CD4-positive, alpha-beta T cell treated with Interleukin-15 for 4 hours (primary cell): ENCODE results near the gene ZNF322.
A peak's percentile ranks its signal among the peaks of the same experiment; 100 is the strongest.

Experiments
- DNase-seq: peaks from one replicate; pipeline ENCODE4 v3.0.0-alpha.2; 2020; ENCODE audit warnings: low spot score

The ZNF322 gene

DNA sequence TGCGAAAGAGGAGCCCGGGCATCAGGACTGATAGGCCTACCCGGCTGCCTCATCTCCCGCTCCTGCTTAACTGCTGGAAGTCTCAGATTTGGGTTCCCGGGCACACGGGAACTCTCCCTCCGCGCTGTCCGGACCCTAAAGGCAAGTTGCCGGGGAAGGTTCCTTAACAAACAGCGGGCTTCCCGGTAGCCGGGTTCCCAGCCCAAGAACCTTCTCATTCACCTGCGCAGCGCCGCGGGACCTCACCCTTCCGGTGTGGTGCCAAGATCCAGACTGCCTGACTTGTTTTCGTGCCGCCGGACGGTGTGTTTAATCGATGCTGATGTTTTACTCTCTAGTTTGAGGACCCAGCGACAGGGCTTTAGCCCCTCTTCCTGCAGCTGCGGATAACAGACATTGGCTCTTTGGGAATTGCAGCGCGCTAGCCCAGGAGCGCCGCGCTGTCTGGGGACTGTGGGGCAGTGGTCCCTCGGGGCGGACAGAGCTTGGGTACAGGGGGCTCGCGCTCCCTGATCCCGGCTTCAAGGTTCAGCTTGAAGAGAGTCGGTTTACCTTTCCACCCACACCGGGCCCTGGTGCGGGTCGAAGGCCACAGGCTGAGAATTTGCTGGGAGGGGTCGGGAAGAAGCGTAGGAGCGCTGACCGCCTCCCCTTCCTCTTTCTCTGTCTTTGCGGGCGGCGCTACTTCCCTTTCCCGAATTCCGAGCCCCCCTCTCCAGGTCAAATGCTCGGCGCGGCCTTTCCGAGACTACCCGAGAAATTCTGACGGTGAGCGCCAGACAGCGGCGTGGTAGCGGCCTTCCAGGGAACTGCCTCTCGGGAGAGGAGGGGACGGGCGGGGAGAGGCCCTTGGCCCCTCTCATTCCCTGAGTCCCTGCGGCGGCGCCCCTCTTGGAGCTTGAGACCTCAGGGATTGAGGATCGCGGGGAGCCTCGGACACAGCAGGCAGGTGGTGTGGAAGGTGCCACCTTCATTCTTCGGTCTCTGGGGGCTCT lies 45.6 kb downstream of the ZNF322 start:
- peak; percentile 18 for DNase-seq

DNA sequence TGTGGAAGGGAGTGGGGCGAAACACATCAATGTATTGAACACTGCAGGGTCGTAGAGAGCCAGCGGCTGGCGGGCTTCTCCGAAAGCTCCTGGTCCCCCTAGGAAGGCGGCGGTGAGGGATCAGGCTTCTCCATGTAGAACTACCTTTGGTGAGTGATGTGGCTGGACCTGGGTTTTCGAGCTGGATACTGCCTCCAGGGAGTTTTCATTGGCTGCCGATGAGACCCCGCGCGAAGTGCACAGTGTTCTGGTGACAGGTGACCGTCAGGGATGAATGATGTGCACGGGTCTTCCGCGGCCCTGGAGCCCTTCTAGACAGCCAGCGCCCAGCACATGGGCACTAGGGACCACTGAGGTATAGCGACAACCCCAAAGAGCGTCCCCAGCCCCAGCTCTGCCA lies 46.3 kb downstream of the ZNF322 start:
- DNase-seq = no peak

DNA sequence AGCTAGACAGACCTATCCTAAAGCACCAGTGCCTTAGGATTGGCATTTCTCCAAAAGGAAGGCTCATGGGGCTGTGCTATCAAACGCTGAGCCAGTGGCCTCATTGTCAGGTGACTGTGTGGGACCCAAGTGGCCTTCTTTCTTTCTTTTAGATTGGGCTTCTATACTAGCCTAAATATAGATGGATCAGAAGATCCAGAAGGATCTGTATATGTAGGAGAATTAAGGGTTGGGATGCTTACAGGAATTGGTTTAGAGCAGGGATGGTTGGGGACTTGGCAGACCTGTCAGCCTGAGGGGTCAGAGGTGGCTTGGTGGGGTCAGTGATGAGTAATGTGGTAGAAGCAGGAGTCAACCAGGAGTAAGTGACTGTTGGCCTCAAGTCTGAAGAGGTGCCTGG lies 47.9 kb downstream of the ZNF322 start:
- no peak for DNase-seq

DNA sequence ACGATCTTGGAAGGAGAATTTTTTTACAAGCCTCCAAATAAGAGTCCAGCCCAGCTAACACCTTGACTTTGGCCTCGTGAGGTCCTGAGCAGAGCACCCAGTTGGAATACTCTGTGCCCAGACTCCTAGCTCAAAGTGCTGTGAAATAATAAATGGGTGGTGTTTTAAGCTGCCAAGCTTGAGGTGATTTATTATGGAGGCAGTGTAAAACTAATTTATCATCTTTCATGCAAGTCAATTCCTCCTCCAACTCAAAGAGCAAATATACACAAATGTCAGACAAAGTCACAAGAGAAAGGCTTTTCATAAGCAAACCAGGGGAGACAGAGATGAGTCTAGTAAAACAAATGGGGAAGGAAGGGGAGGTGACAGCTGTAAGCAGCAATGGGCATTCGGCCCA lies 50.1 kb downstream of the ZNF322 start:
- DNase-seq = no peak

DNA sequence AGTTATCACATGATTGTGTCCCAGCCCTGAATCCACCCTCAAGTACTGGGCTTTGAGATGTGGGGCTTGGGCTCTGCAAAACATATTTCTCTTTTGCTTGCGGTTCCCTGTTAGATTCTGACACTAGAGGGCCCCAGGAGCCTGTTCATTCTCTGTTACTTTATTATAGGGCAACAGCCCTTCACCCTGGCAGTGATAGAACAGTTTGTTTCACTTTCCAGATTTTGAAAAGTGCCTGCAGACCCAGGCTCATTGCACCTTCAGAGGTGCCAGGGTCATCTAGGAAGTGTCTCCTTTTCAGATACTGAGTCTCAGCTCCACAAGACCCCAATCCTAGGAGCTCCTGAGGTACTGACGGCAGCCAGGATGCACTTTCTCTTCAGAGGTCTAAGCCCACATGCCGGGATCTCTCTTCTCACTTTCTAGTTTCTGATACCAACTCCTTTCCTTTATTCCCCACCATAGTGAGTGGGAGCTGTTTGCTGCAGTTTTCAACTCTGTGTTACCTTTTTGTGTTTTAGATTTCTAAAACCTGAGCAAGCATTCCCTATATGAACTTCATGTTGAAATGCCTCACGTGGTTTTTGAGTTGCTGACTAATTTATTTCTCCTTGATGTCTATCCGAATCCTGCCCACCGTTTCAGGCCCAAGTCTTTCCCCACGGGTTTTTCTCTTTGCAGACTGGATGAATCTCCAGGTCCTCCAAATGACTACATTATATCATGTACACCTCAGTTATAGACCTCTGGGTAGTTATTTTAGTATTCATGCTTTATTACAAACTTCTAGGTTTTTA lies 51.9 kb downstream of the ZNF322 start:
- DNase-seq = peak; percentile 72

DNA sequence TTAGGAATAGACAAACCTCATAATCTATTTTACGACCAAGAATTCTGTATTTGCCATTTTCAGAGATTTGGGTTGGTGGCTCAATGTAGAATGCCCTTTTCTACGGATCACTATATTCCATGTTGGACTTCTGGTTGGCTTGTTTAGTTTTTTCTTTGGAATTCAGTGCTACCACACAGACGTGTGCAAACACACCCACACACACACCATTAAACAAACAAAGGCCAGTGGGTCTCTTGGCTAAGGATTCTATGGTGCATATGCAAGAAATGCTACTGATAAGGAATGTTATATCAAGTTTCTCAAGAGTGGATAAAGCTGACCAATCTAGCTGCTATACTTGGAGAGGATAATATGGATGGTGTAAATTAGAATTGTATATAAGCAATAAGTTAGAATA lies 54.7 kb downstream of the ZNF322 start:
- DNase-seq = no peak

DNA sequence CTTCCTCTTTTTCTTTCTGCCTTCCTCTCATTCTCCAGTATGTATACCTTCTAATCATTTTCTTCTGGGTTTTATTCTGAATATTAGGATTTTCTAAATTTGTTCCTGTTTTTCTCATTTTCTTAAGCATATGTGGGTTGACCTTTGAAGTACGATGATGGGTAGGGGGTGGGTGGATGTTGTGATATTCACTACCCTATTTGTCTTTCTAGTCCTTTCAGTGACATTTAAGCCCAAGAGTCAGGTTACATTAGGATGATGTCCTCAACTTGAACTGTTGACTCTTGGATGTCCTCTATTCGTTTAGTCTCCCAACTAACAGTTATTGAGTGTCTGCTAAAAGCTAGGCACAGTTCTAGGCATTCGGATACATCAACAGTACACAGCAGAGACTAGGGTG lies 55.5 kb downstream of the ZNF322 start:
- no peak for DNase-seq

DNA sequence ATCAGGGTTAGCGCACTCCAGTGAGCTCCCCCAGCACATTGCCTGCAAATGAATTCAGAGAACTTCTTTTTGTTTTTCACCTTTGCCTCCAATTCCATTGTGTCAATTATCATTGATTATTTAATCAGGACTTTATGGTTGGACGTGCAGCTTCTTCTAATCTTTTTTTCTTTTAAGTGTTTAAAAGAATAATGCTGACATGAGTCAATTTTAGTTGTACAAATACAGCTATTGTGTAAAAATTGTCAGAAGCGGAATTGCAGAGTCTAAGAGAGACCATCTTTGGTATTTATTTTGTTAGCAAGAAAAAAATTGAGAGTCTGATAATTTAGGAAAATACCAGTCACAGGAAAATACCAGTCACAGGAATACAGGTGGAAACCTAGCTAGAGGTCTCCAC lies 57.3 kb downstream of the ZNF322 start:
- no peak for DNase-seq

DNA sequence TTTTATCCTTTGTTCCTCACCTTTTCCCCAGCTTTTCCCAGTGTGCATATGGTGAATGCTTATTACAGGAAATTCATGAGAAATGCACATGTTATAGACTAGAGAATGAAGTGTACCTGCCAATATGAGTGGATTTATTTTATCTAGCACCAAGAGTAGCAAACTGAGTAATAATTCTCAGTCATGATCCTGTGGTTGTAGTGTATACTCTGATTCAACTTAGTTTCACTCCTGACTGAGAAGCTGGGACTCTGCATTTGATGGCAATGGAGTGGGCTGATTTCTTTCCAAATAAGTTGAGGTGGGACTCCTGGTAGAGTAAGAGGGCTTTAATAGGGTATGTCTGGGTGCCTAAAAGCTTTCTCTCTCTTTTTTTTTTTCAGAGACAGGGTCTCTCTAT lies 58.8 kb downstream of the ZNF322 start:
- DNase-seq = no peak

DNA sequence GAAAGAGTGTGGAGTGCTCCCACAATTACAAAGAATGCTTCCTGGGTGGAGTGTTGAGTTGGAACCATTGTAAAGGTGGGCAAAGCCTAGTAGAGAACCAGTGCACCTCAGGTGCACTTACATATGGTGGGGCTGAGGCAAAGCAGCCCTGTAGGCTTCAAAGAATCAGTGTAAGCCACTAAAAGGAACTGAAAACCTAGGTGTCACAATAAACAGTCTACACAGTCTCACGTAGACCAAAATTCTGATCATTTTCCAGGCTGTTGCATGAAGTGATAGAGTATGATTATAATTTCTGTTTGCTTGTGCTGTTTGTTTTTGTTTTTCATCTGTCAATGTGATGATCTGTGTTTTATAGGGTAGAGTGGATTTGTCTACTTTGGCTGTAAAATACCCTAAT lies 60.0 kb downstream of the ZNF322 start:
- DNase-seq = no peak

DNA sequence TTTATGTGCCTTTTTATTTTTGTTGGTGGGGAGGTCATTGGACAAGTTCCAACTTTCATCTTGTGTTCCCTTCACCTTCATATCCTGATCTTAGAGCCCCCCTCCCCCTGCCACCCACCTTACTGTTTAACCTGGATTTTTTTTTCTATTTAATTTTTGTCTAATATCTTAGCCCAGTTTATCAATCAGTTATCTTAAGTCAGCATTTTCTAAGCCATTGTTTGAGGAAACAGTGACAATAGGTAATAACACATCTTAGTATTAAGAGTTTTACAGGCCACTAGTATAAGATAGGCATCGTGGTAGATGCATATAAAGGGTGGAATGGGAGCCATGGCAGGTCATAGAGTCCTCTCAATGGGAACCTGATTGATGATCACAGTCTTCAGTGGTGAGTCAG lies 60.4 kb downstream of the ZNF322 start:
- no peak for DNase-seq

DNA sequence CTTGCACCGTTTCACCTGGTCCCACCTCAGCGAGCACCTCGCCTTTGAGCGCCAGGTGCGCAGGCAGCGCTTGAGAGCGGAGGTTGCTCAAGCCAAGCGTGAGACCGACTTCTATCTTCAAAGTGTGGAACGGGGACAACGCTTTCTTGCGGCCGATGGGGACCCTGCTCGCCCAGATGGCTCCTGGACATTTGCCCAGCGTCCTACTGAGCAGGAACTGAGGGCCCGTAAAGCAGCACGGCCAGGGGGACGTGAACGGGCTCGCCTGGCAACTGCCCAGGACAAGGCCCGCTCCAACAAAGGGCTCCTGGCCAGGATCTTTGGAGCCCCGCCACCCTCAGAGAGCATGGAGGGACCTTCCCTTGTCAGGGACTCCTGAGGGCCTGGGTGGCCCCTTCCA lies 61.3 kb downstream of the ZNF322 start:
- no peak for DNase-seq

DNA sequence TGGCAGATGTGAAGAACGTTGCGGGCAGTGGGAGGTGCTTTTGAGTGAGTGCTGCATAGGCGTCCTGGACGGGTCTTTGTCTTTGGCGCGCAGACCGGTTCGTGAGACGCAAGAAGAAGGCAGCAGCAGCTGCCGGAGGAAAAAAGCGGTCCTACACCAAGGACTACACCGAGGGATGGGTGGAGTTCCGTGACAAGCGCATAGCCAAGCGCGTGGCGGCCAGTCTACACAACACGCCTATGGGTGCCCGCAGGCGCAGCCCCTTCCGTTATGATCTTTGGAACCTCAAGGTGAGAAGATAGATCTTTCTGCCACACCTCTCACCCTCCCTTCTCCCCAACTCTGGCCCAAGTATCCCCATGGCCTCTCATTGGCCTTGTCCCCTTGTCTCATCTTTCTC lies 61.7 kb downstream of the ZNF322 start:
- no peak for DNase-seq

DNA sequence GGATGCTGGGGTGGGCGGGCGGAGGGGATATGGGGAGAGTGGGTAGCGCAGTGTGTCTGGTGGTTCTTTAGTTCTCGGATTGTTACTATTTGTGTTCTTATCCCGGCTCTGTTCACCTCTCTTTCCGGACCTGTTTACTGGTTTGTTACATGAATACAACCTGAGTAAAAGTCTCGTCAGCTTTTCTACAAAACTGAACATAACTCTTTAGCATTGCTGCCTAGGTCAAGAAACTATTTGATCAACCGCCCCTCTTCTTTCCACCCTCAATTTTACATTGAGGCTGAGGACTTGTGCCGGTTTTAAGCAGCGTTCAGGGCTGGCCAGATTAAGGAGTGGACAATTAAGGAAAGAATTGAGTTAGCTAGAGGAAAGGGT lies 62.2 kb downstream of the ZNF322 start:
- no peak for DNase-seq

DNA sequence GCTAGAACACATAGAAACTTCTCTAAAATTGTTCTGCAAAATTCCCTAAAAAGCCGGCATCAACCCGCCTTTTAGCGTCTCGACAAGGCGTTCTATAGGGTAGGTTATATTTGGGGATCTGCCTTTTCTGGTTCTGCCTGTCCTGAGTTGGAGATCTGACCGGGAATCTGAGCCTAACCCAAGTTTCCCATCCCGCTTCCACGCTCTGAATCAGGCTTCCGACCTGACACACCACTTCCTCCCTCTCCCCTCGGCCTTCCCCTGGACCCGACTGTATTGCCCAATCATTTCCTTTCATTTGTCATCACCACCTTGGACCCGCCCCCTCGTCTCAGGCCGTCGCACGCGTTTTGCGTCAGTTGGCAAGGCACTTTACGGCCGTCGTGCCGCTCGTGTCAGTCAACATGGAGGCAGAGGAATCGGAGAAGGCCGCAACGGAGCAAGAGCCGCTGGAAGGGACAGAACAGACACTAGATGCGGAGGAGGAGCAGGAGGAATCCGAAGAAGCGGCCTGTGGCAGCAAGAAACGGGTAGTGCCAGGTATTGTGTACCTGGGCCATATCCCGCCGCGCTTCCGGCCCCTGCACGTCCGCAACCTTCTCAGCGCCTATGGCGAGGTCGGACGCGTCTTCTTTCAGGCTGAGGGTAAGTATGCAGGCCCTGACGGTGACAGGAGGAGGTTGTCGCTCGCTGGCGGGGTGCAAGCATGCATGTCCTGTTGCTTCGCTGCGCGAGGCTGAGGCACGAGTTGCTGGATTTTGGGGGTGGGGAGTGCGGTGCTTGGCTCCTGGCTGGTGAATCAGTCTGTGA lies 62.8 kb downstream of the ZNF322 start, which contains the start of gene ABT1:
Gene ABT1, plus strand, starts transcription at position 375 of the 810 bp plus-strand sequence. Its CDS starts 30 bp downstream, at position 405.
- DNase-seq = peak; percentile 97

DNA sequence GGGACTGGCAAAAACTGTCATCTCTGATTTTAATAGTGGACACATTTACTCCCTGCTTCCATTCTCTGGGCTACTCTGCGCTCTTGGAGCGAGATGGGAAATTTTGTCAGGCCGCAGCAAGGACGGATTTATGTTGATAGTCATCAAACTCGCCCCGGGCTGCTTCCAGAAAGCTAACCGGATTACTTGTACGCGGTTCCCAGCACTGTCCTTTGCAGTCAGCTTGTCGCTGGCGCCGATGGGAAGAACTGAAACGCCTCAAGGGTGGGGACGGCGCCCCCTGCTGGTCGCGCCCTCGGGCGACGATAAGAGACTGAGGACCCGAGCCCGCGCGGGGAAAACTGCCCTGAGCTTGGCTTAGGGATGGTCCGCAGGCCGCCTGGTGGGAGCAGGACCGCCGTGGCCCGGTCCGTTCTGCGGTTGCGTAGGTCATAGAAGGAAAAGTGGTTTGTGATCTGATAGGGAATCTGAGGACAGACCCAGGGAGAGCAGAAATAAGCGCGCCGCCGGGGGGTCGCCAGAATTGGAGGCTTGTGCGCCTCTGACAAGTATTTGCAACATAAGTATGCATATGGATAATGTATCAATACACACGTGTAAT lies 63.8 kb downstream of the ZNF322 start:
- peak; percentile 82 for DNase-seq

DNA sequence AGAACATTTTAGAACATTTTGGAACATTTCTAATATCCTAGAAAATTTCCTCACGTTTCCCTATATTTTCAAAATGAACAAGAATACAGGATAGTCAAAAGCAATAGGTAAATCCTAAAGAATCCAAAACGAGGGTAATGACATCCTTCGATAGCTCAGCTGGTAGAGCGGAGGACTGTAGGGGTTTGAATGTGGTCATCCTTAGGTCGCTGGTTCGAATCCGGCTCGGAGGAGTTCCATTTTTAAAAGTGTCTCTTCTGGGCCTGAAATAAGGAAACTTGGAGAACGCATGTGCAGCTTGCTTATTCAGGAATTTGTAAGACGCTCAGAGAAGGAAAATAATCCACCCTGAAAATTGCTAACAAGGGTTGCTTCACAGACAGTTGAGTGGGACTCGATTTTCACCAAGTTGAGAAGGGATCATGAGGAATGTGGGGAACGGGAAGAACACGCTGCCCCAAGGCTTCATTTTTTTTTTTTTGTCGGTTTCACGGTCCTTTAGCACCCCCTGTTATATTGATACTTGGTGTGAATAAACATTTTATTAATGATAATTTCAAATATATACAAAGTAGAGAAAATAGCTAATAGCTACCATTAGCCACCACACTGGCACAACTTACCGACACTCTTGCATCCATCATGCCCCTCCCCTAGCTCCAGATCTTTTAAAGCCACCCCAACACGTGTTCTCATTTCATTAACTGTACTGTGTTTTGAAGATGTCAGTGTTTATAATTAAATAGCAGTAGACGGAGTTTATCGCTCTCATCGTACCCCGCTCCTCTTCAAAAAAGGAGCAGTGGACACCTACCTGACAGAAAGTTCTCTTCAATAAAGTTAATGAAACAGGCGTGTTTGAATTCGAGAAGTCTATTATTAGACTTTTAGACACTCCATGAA lies 64.6 kb downstream of the ZNF322 start:
- DNase-seq = no peak

DNA sequence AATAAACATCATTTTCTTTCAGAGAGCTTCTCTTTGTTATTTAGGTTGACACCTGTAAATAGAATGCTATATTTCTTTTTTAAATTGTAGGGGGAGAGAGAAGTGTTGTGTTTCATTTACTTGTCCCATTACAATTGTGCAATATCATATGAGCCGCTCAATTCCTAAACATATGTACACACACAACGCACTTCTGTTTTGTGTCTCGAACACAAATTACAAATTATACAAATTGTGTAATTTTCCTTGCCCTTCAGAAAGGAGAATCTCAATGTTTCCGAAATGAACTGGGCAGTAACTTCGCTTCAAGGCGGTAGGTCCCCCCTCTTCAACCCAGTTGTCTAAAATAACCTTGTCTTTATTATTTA lies 65.4 kb downstream of the ZNF322 start:
- DNase-seq = no peak

DNA sequence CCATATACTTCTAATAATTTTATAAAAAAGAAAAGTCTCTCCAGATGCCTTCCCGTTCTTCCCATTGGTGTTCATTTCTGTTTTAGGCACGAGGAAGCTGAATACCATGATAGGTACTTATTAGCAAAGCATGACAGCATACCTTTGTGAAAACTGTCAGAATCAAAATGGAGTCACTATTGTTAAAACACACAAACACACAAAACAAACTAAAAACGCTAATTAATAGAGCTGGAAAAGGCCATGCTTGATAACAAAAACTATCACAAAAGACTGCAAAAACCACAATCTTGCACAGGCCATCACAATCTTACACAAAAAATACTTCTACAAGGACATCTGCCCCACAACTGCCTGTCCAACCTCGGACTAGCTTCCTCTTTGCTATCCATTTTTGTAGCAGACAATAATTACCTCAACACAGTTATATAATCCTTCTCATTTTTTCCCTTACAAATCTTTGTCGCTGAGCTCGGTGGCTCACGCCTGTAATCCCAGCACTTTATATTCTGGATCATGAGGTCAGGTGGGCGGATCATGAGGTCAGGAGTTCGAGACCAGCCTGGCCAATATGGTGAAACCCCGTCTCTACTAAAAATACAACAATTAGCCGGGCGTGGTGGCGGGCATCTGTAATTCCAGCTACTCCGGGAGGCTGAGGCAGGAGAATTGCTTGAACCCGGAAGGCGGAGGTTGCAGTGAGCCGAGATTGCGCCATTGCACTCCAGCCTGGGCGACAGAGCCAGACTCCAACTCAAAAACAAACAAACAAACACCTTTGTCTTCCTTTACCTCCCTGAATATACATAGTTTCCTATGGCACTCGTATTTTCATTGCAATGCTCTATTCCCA lies 66.0 kb downstream of the ZNF322 start:
- DNase-seq = no peak

DNA sequence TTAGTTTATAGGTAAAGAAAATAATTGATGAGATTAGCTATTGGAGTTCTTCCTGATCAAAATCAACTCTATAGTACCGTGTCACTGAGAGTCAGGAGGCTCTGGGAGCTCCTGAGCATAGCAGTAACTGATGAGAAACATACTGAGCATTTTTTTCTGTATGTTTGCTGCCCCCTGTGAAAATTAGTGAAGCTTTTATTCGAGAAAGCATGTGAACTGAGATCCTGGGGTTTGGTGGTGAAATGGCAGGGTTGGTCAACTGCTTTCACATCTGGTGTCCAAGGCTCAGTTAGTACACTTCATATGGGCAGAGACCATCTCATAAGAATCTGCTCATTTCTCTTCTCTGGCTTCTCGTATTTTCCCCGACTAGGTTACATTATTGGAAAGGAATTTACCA lies 66.9 kb downstream of the ZNF322 start:
- DNase-seq = no peak
